Myometrial cell (primary cell): ENCODE data around the gene POU2F1. TPM values are rescaled to one million over a fixed set of nuclear protein-coding genes. Genes with fewer than 3 reads are reported as not detected.

Experiments used
- total RNA-seq: library from RNA; depleted of rRNA; stranded (reverse); fragments of >200 nt; gene quantifications from 2 replicates; pipeline ENCODE4 v1.2.3, GENCODE V29; 2015

Gene POU2F1
- 0.58 and 4.6 TPM in 2 replicates for total RNA-seq

DNA sequence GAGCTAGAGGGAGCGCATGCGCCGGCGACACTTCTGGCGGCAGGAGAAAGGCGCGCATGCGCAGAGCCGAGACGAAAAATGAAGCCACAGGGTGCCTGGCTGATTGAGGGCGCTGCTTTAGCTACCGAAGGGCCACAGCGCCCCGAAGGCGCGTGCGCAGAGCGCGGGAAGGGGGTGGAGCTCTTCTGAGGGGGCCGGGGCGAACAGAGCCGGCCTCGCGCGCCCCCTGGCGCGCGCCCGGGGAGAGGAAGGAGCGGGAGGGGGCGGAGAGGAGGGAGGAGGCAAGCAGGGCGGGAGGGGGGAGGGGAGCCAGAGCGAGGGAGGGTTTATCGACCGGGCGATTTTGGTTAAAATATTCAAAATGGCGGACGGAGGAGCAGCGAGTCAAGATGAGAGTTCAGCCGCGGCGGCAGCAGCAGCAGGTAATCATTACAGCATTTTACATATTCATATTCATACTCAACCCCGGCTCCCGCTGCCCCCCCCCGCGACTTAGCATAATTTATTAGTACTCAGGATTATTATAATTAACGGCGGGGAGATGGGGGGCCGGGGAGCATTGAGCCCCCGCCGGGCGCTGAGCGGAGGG is at the start of gene POU2F1:
Gene POU2F1 (plus strand): TSS at position 350 of the 589 bp plus-strand sequence. CDS start 12 bp downstream, at position 362.

Other genes starting within 250 kb of the POU2F1 start
- 0.29 TPM in 1 of 2 replicates, not detected in the other for gene ILDR2, start 245.3 kb upstream of the POU2F1 start, total RNA-seq
- gene MAEL, start 231.6 kb upstream of the POU2F1 start, total RNA-seq, result not detected in 2 replicates
- gene GPA33, start 130.5 kb upstream of the POU2F1 start, total RNA-seq, result not detected in 2 replicates
- not detected in 2 replicates for gene STYXL2, start 126.8 kb upstream of the POU2F1 start, total RNA-seq